Right atrium auricular region (tissue), 2 donors: ENCODE data around the gene ABCC5. TPM values are rescaled to one million over a fixed set of nuclear protein-coding genes. Genes with fewer than 3 reads are reported as not detected.
A peak's percentile ranks its signal among the peaks of the same experiment; 100 is the strongest.

Experiments
- DNase-seq: peaks from one replicate; pipeline ENCODE4 v3.0.0-alpha.2; 2019; ENCODE audit warnings: low spot score
- H3K27ac ChIP-seq, 2 donors: fragments of 200-600 bp; sonication (generic); 1 replicate in 1 of 2; 2 replicates in 1 of 2; pipeline ENCODE4 v1.5.1; 2016 to 2019
- H3K27me3 ChIP-seq, 2 donors: fragments of 200-600 bp; sonication (generic); one replicate each; pipeline versions ENCODE4 v1.5.1 to v1.6.0; 2017 to 2019
- H3K36me3 ChIP-seq: fragments of 200-600 bp; sonication (generic); one replicate; pipeline ENCODE4 v1.5.1; 2016
- H3K4me1 ChIP-seq, 2 donors: fragments of 200-600 bp; sonication (generic); one replicate each; pipeline versions ENCODE4 v1.5.1 to v1.6.0; 2017 to 2019
- H3K4me3 ChIP-seq, 2 donors: fragments of 200-600 bp; sonication (generic); 1 replicate in 1 of 2; 2 replicates in 1 of 2; pipeline ENCODE4 v1.5.1; 2017 to 2019; ENCODE audit warnings: mild to moderate bottlenecking in 1 of 2, moderate library complexity in 1 of 2
- H3K9me3 ChIP-seq, 2 donors: fragments of 200-600 bp; sonication (generic); one replicate each; pipeline ENCODE4 v1.5.1; 2019
- CTCF ChIP-seq, 2 donors: fragments of 200-600 bp; sonication (generic); IDR thresholded peaks; one replicate each; pipeline ENCODE4 v1.5.1; 2019; ENCODE audit warnings: antibody characterized with exemption in 2 of 2
- total RNA-seq, 2 donors: library from RNA; depleted of rRNA; stranded (reverse); fragments of >200 nt; gene quantifications; one replicate each; pipeline ENCODE4 v1.1.0, GENCODE V29; 2016

ABCC5 gene
- total RNA-seq, 2 donors from 2014 or later: 17.5 to 23.1 TPM

- Histone ChIP-seq H3K4me1 (no peaks in the 10 kb centered on the region), H3K9me3 (no peaks in the 10 kb centered on the region), H3K36me3 (peaks cover 61% of the 10 kb centered on the region), H3K27me3 (no peaks in the 10 kb centered on the region), H3K27ac (no peak overlapping the region), H3K4me3 (no peak overlapping the region)
- TF ChIP-seq CTCF (IDR thresholded peaks at IDR 0.05): no peak
- DNase-seq: no peak
Measured at GRCh38 chr3:183937601-183938286, 79.9 kb downstream of the ABCC5 start.

- Histone ChIP-seq H3K36me3 (peaks cover 47% of the 10 kb centered on the region), H3K4me1 (peaks cover 0 to 5% of the 10 kb centered on the region in 2 donors), H3K9me3 (no peaks in the 10 kb centered on the region), H3K27ac (no peak overlapping the region), H3K4me3 (no peak overlapping the region), H3K27me3 (no peaks in the 10 kb centered on the region)
- no peak for DNase-seq
- no peak for TF ChIP-seq CTCF (IDR thresholded peaks at IDR 0.05)
Measured at GRCh38 chr3:183933160-183933559, 84.5 kb downstream of the ABCC5 start.

GRCh38 chr3:183931881-183932280 is 85.8 kb downstream of the ABCC5 start:
- no peak for DNase-seq
- H3K27me3 ChIP-seq: no peaks in the 10 kb centered on the region
- no peak for TF ChIP-seq CTCF (IDR thresholded peaks at IDR 0.05)
- peaks cover 0 to 5% of the 10 kb centered on the region in 2 donors for H3K4me1 ChIP-seq
- no peak overlapping the region for H3K4me3 ChIP-seq
- peaks cover 44% of the 10 kb centered on the region for H3K36me3 ChIP-seq
- H3K9me3 ChIP-seq: no peaks in the 10 kb centered on the region
- H3K27ac ChIP-seq: peak overlapping the region in 1 of 2 donors; percentile 61

- Histone ChIP-seq H3K27ac (no peak overlapping the region), H3K36me3 (peaks cover 44% of the 10 kb centered on the region), H3K9me3 (no peaks in the 10 kb centered on the region), H3K4me3 (no peak overlapping the region), H3K27me3 (no peaks in the 10 kb centered on the region), H3K4me1 (peaks cover 0 to 5% of the 10 kb centered on the region in 2 donors)
- TF ChIP-seq CTCF (IDR thresholded peaks at IDR 0.05): no peak
- DNase-seq: no peak
Measured at GRCh38 chr3:183930086-183930485, 87.6 kb downstream of the ABCC5 start.

- H3K4me3 ChIP-seq: no peak overlapping the region
- no peak for DNase-seq
- H3K27ac ChIP-seq: no peak overlapping the region
- no peaks in the 10 kb centered on the region for H3K4me1 ChIP-seq
- H3K27me3 ChIP-seq: no peaks in the 10 kb centered on the region
- no peak for TF ChIP-seq CTCF (IDR thresholded peaks at IDR 0.05)
- H3K36me3 ChIP-seq: peaks cover 70% of the 10 kb centered on the region
- no peaks in the 10 kb centered on the region for H3K9me3 ChIP-seq
Measured at GRCh38 chr3:183927059-183927458, 90.6 kb downstream of the ABCC5 start.

- no peak for TF ChIP-seq CTCF (IDR thresholded peaks at IDR 0.05)
- no peaks in the 10 kb centered on the region for H3K9me3 ChIP-seq
- peaks cover 89% of the 10 kb centered on the region for H3K36me3 ChIP-seq
- H3K4me3 ChIP-seq: no peak overlapping the region
- no peak for DNase-seq
- H3K27me3 ChIP-seq: no peaks in the 10 kb centered on the region
- H3K27ac ChIP-seq: no peak overlapping the region
- no peaks in the 10 kb centered on the region for H3K4me1 ChIP-seq
Measured at GRCh38 chr3:183924956-183925355, 92.7 kb downstream of the ABCC5 start.
